ENCODE data around the gene DSCAML1.

GRCh38 chr11:117456027-117456720, 340.8 kb downstream of the DSCAML1 start:
- TF ChIP-seq, protein P1, sequence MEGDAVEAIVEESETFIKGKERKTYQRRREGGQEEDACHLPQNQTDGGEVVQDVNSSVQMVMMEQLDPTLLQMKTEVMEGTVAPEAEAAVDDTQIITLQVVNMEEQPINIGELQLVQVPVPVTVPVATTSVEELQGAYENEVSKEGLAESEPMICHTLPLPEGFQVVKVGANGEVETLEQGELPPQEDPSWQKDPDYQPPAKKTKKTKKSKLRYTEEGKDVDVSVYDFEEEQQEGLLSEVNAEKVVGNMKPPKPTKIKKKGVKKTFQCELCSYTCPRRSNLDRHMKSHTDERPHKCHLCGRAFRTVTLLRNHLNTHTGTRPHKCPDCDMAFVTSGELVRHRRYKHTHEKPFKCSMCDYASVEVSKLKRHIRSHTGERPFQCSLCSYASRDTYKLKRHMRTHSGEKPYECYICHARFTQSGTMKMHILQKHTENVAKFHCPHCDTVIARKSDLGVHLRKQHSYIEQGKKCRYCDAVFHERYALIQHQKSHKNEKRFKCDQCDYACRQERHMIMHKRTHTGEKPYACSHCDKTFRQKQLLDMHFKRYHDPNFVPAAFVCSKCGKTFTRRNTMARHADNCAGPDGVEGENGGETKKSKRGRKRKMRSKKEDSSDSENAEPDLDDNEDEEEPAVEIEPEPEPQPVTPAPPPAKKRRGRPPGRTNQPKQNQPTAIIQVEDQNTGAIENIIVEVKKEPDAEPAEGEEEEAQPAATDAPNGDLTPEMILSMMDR (IDR thresholded peaks at IDR 0.05): no peak
- TF ChIP-seq POLR2A (IDR thresholded peaks at IDR 0.05) (no peak), POLR2AphosphoS5 (IDR thresholded peaks at IDR 0.05) (no peak)
